PC-3 (cell line): ENCODE measurements around the gene ADAMTS15. TPM values are rescaled to one million over a fixed set of nuclear protein-coding genes. Genes with fewer than 3 reads are reported as not detected.

Experiments
- ATAC-seq: fragments of 200-7000 bp; cut with Tn5 transposase; 2 replicates; pipeline ENCODE4 v1.9.1; 2020; ENCODE audit warnings: mild to moderate bottlenecking, moderate library complexity
- BruUV-seq: library from RNA; stranded (reverse); fragments of 400-500 nt; replicated peaks from 2 replicates; lab custom pipeline; 2021; lab: Mats Ljungman, UMichigan
- CTCF ChIA-PET: fragments of 300-600 bp; sonication (Branson Sonifier 250); formaldehyde crosslinking; loops from one replicate; lab custom pipeline; 2022; ENCODE audit warnings: antibody characterized with exemption; lab: Charles Lee
- POLR2A ChIA-PET: fragments of 300-600 bp; sonication (Branson Sonifier 250); formaldehyde crosslinking; loops from one replicate; lab custom pipeline; 2022; ENCODE audit warnings: antibody characterized with exemption; ENCODE audit not compliant: unreplicated experiment; lab: Charles Lee
- DNase-seq: peaks from one replicate; pipeline ENCODE4 v3.0.0-alpha.2; 2015
- H2AFZ ChIP-seq: fragments of 300-600 bp; sonication (generic); 2 replicates; pipeline ENCODE4 v1.6.0; 2016; ENCODE audit warnings: antibody characterized with exemption, low read length
- H3F3A ChIP-seq: fragments of 300-600 bp; sonication (generic); one replicate; pipeline ENCODE4 v1.6.0; 2017; ENCODE audit warnings: antibody characterized with exemption, low read length, control low read depth, mild to moderate bottlenecking; ENCODE audit not compliant: unreplicated experiment
- H3K27ac ChIP-seq: fragments of 300-600 bp; sonication (generic); 2 replicates; pipeline ENCODE4 v1.5.1; 2016; ENCODE audit warnings: mild to moderate bottlenecking, low read length
- H3K27me3 ChIP-seq: fragments of 300-600 bp; sonication (generic); 2 replicates; pipeline ENCODE4 v1.6.1; 2016; ENCODE audit warnings: low read length, mixed read lengths
- H3K36me3 ChIP-seq: fragments of 300-600 bp; sonication (generic); 2 replicates; pipeline ENCODE4 v1.6.1; 2016; ENCODE audit warnings: low read depth, mixed run types, low read length, mixed read lengths
- H3K4me1 ChIP-seq: fragments of 300-600 bp; sonication (generic); 2 replicates; pipeline ENCODE4 v1.5.1; 2016; ENCODE audit warnings: low read length; ENCODE audit not compliant: insufficient read depth
- H3K4me2 ChIP-seq: fragments of 300-600 bp; sonication (generic); 2 replicates; pipeline ENCODE4 v1.6.0; 2016; ENCODE audit warnings: low read length
- H3K4me3 ChIP-seq: fragments of 300-600 bp; sonication (generic); 2 replicates; pipeline ENCODE4 v1.5.1; 2016; ENCODE audit warnings: mild to moderate bottlenecking, low read length, mixed read lengths
- H3K79me2 ChIP-seq: fragments of 300-600 bp; sonication (generic); 2 replicates; pipeline ENCODE4 v1.6.1; 2017; ENCODE audit warnings: low read length, mixed read lengths
- H3K9ac ChIP-seq: fragments of 300-600 bp; sonication (generic); 2 replicates; pipeline ENCODE4 v1.6.0; 2016; ENCODE audit warnings: mild to moderate bottlenecking, low read length
- H3K9me2 ChIP-seq: fragments of 300-600 bp; sonication (generic); replicated peaks from 2 replicates; pipeline ENCODE4 v1.6.1; 2016; ENCODE audit warnings: mixed run types, low read length, mixed read lengths
- H3K9me3 ChIP-seq: fragments of 300-600 bp; sonication (generic); 2 replicates; pipeline ENCODE4 v1.6.1; 2016; ENCODE audit warnings: low read length, mixed read lengths
- H4K20me1 ChIP-seq: fragments of 300-600 bp; sonication (generic); 2 replicates; pipeline ENCODE4 v1.6.1; 2016; ENCODE audit warnings: low read length, mixed read lengths
- CTCF ChIP-seq: fragments of 300-600 bp; sonication (generic); conservative IDR thresholded peaks from 2 replicates; pipeline ENCODE4 v1.5.1; 2017; ENCODE audit warnings: antibody characterized with exemption, low read depth, mild to moderate bottlenecking, low read length
- EZH2 ChIP-seq: fragments of 300-600 bp; sonication (generic); IDR thresholded peaks from one replicate; pipeline ENCODE4 v1.6.1; 2017; ENCODE audit warnings: antibody characterized with exemption, mild to moderate bottlenecking, low read length; ENCODE audit not compliant: unreplicated experiment
- EZH2phosphoT487 ChIP-seq: fragments of 300-600 bp; sonication (generic); IDR thresholded peaks from 2 replicates; pipeline ENCODE4 v1.6.1; 2018; ENCODE audit warnings: mild to moderate bottlenecking, antibody characterized with exemption, low read length, borderline replicate concordance
- intact Hi-C: fragments of 100-400 bp; cut with micrococcal nuclease; formaldehyde crosslinking; loops from 2 replicates; pipeline ENCODE4 v1.9.0; 2023
- total RNA-seq: library from RNA; depleted of rRNA; stranded (reverse); fragments of >200 nt; gene quantifications from 2 replicates; pipeline ENCODE4 v1.2.3, GENCODE V29; 2014

Gene ADAMTS15
- total RNA-seq, 1 experiment from 2014 or later = 16.8 TPM

GRCh38 chr11:130439160-130439519 is 9.3 kb upstream of the ADAMTS15 start:
- Histone ChIP-seq H3K9me2 (no peaks in the 10 kb centered on the region), H3K79me2 (no peaks in the 10 kb centered on the region), H4K20me1 (no peaks in the 10 kb centered on the region), H3K4me1 (peaks cover 18% of the 10 kb centered on the region), H3K9ac (no peak overlapping the region), H3K9me3 (no peaks in the 10 kb centered on the region), H3K4me2 (no peak overlapping the region), H3K4me3 (no peak overlapping the region), H2AFZ (no peak overlapping the region), H3F3A (no peaks in the 10 kb centered on the region), H3K27me3 (no peaks in the 10 kb centered on the region), H3K27ac (no peak overlapping the region), H3K36me3 (no peaks in the 10 kb centered on the region)
- no TSS peak for BruUV-seq
- ChIA-PET POLR2A (no interaction called here), CTCF (no interaction called here)
- intact Hi-C loops = no loop called here
- no peak for ATAC-seq
- TF ChIP-seq EZH2phosphoT487 (no peak), CTCF (no peak), EZH2 (no peak)
- no peak for DNase-seq

- intact Hi-C loops = no loop called here
- no peaks in the 10 kb centered on the region for H4K20me1 ChIP-seq
- H3K27me3 ChIP-seq = no peaks in the 10 kb centered on the region
- ATAC-seq (no peak), DNase-seq (no peak)
- H3K9me3 ChIP-seq = no peaks in the 10 kb centered on the region
- no peak overlapping the region for H3K4me2 ChIP-seq
- H3K4me1 ChIP-seq = peaks cover 16% of the 10 kb centered on the region
- CTCF ChIA-PET = no interaction called here
- no peak overlapping the region for H2AFZ ChIP-seq
- H3K9ac ChIP-seq = no peak overlapping the region
- no peaks in the 10 kb centered on the region for H3K36me3 ChIP-seq
- POLR2A ChIA-PET = no interaction called here
- no peaks in the 10 kb centered on the region for H3K9me2 ChIP-seq
- no peaks in the 10 kb centered on the region for H3F3A ChIP-seq
- no TSS peak for BruUV-seq
- TF ChIP-seq EZH2 (no peak), EZH2phosphoT487 (no peak), CTCF (no peak)
- H3K4me3 ChIP-seq = no peak overlapping the region
- no peaks in the 10 kb centered on the region for H3K79me2 ChIP-seq
- H3K27ac ChIP-seq = no peak overlapping the region
Observed at GRCh38 chr11:130439876-130440275, 8.6 kb upstream of the ADAMTS15 start.

- ChIA-PET CTCF (interaction anchor here (0.5 kb wide), 2 partner anchors 244 to 360 kb away, joined by 3 read pairs; no protein-coding TSS in a partner anchor), POLR2A (no interaction called here)
- no peak overlapping the region for H3K4me3 ChIP-seq
- no peaks in the 10 kb centered on the region for H3K27me3 ChIP-seq
- ATAC-seq = no peak
- no peaks in the 10 kb centered on the region for H3K4me1 ChIP-seq
- H3K36me3 ChIP-seq = no peaks in the 10 kb centered on the region
- no peak for DNase-seq
- H3K9me3 ChIP-seq = no peaks in the 10 kb centered on the region
- H3F3A ChIP-seq = no peaks in the 10 kb centered on the region
- TF ChIP-seq CTCF (no peak), EZH2 (no peak), EZH2phosphoT487 (no peak)
- H4K20me1 ChIP-seq = no peaks in the 10 kb centered on the region
- H2AFZ ChIP-seq = no peak overlapping the region
- intact Hi-C loops = no loop called here
- no peak overlapping the region for H3K27ac ChIP-seq
- no peaks in the 10 kb centered on the region for H3K9me2 ChIP-seq
- no peak overlapping the region for H3K4me2 ChIP-seq
- BruUV-seq = no TSS peak
- no peaks in the 10 kb centered on the region for H3K79me2 ChIP-seq
- no peak overlapping the region for H3K9ac ChIP-seq
Observed at GRCh38 chr11:130441719-130442118, 6.7 kb upstream of the ADAMTS15 start.
